Measurements from ENCODE around the gene CLEC4M. TPM values are rescaled to one million over a fixed set of nuclear protein-coding genes. Genes with fewer than 3 reads are reported as not detected.

CLEC4M gene
- total and polyA plus RNA-seq, 2 of the 8 experiments (the other 6 are each of a cell fraction or from before 2014, with no cell fraction given) = not detected

DNA sequence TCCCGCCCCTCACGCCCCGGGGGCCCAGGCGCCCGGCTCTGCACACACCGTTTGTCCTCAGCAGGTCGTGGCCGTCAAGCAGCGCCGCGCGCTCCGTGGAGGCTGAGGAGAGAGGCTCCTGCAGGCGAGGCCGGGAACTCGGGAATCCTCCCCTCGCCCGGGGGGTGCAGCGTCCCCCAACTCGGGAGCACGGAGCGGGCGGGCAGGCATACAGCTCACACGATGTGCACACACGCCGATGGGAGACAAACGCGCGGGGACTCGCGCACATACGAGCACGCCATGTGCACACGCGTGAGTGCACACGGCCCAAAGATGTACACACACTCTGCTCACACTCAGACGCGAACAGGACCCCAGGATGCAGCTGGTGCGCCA, 31.8 kb upstream of the CLEC4M start:
- H3K56ac ChIP-seq (replicated peaks; ENCODE audit: insufficient read length, low read depth, low read length) = no peak overlapping the region
- FAIRE-seq = no peak
- H3K23ac ChIP-seq (ENCODE audit: insufficient read length) = no peak overlapping the region
- H4K91ac ChIP-seq (replicated peaks; ENCODE audit: insufficient read length, low read length) = no peak overlapping the region
- peaks cover 0 to 3% of the 10 kb centered on the region in 2 experiments for H4K20me1 ChIP-seq (replicated peaks in 1 of 2; ENCODE audit: control insufficient read depth in 1 of 2, insufficient read depth in 2 of 2, low read length in 2 of 2)
- H3K18ac ChIP-seq (ENCODE audit: extremely low read depth, low read length) = no peak overlapping the region
- H3K9me3 ChIP-seq (ENCODE audit: insufficient read depth in 2 of 2, low read depth in 1 of 2, low read length in 1 of 2) = no peaks in the 10 kb centered on the region
- H3K23me2 ChIP-seq (ENCODE audit: low read depth, low read length) = peaks cover 8% of the 10 kb centered on the region; the same call in 1 of the 2 replicates
- DNase-seq (ENCODE audit: low read depth in 1 of 2, low spot score in 2 of 2) = no peak
- no peaks in the 10 kb centered on the region for H3K79me2 ChIP-seq (ENCODE audit: control insufficient read depth in 1 of 2, insufficient read depth in 2 of 2, low read length in 2 of 2)
- peaks cover 0 to 15% (median 9%) of the 10 kb centered on the region in 4 experiments; a peak in 6 of 7 replicates for H3K4me1 ChIP-seq (replicated peaks in 1 of 4; ENCODE audit: control insufficient read depth in 3 of 4, insufficient read depth in 4 of 4, low read length in 3 of 4)
- no peak overlapping the region for H2AFZ ChIP-seq (ENCODE audit: low read length)
- TF ChIP-seq RAD21 (IDR thresholded peaks at IDR 0.05 in 1 of 2, conservative IDR thresholded peaks at IDR 0.05 in 1 of 2; ENCODE audit: low read depth in 2 of 2, low read length in 2 of 2) = no peak
- TF ChIP-seq TAF1 (IDR thresholded peaks at IDR 0.05; ENCODE audit: low read depth, low read length) = no peak
- no peak for TF ChIP-seq SP1 (IDR thresholded peaks at IDR 0.05; ENCODE audit: low read depth, low read length)
- TF ChIP-seq EZH2 (IDR thresholded peaks at IDR 0.05; ENCODE audit: low read depth, low read length, severe bottlenecking) = no peak
- WGBS, 2 experiments (ENCODE audit: extremely low coverage in 1 of 2, insufficient coverage in 1 of 2, insufficient read length in 1 of 2, insufficient replicate concordance in 2 of 2, low coverage in 1 of 2, low lambda C conversion rate in 2 of 2, missing lambda C conversion rate in 1 of 2) = 84% methylated on average over 39 of the region's 39 CpGs; no CpG with 5 or more reads in 1 of the 2 experiments
- ChIA-PET POLR2A (ENCODE audit: partially characterized antibody) (interaction anchor here (0.5 to 1.4 kb wide), 2 partner anchors 42 to 208 kb away, joined by 4 to 5 read pairs; no protein-coding TSS in a partner anchor), CTCF (ENCODE audit: partially characterized antibody) (no interaction called here)
- peaks cover 27 to 45% (median 44%) of the 10 kb centered on the region in 4 experiments for H3K27me3 ChIP-seq (replicated peaks in 1 of 4; ENCODE audit: control insufficient read depth in 3 of 4, extremely low read depth in 1 of 4, insufficient read depth in 3 of 4, low read length in 3 of 4)
- no peak overlapping the region for H3K4ac ChIP-seq (replicated peaks; ENCODE audit: insufficient read length, low read depth, low read length)
- no peak overlapping the region for H2AK5ac ChIP-seq (ENCODE audit: low read depth, low read length)
- no peak overlapping the region; a peak in 1 of 7 replicates for H3K9ac ChIP-seq (replicated peaks in 1 of 4; ENCODE audit: extremely low read depth in 1 of 4, low read depth in 3 of 4, low read length in 3 of 4)
- peak overlapping the region in 1 of 2 experiments; percentile 98; a peak in 1 of 4 replicates for H3K4me2 ChIP-seq (ENCODE audit: insufficient read depth in 1 of 2, low read depth in 2 of 2, low read length in 2 of 2)
- no peak overlapping the region for H2BK12ac ChIP-seq (ENCODE audit: low read depth, low read length)
- H2BK120ac ChIP-seq (replicated peaks; ENCODE audit: low read depth, low read length) = no peak overlapping the region
- H3K14ac ChIP-seq (ENCODE audit: insufficient read length) = no peak overlapping the region
- H3K4me3 ChIP-seq (ENCODE audit: extremely low read depth in 1 of 4, insufficient read depth in 2 of 4, low read depth in 3 of 4, low read length in 4 of 4) = peak overlapping the region in 1 of 4 experiments; percentile 63; a peak in 1 of 8 replicates
- no peaks in the 10 kb centered on the region for H3K79me1 ChIP-seq (ENCODE audit: low read depth, low read length)
- H4K8ac ChIP-seq (ENCODE audit: extremely low read depth, insufficient read depth, low read length) = no peak overlapping the region; the same call in none of the 2 replicates
- no peak overlapping the region for H4K5ac ChIP-seq (ENCODE audit: insufficient read length, low read depth, low read length)
- no peak overlapping the region for H2BK5ac ChIP-seq (ENCODE audit: low read depth, low read length)
- no peaks in the 10 kb centered on the region for H3K36me3 ChIP-seq (ENCODE audit: control insufficient read depth in 2 of 4, insufficient read depth in 4 of 4, low read length in 3 of 4)
- H2BK15ac ChIP-seq (ENCODE audit: low read length) = no peak overlapping the region
- H3K27ac ChIP-seq (ENCODE audit: low read depth, low read length) = no peak overlapping the region
- H2BK20ac ChIP-seq (ENCODE audit: low read length) = no peak overlapping the region

All from H1 (cell line).